ENCODE results near the gene BCORL1.

GRCh38 chrX:130090364-130090763 is 107.9 kb downstream of the BCORL1 start:
- TF ChIP-seq CTCF (IDR thresholded peaks at IDR 0.05) = no peak
- no peak for TF ChIP-seq POLR2A (IDR thresholded peaks at IDR 0.05)

Data from thyroid gland (tissue), 4 donors.